ENCODE measurements around the gene MIPEP.

Gene MIPEP

GRCh38 chr13:23877286-23877685, 11.9 kb downstream of the MIPEP start:
- no peak for TF ChIP-seq POLR2AphosphoS5 (IDR thresholded peaks at IDR 0.05; ENCODE audit: low read depth, low read length)
- no peak for TF ChIP-seq TAF1 (IDR thresholded peaks at IDR 0.05; ENCODE audit: borderline replicate concordance, low read depth, low read length)
- no peak for TF ChIP-seq POLR2A (IDR thresholded peaks at IDR 0.05; ENCODE audit: low read depth, low read length)
- FAIRE-seq (no peak), DNase-seq (ENCODE audit: insufficient read length) (no peak)

GRCh38 chr13:23876265-23876664, 12.9 kb downstream of the MIPEP start:
- FAIRE-seq (no peak), DNase-seq (ENCODE audit: insufficient read length) (no peak)
- no peak for TF ChIP-seq TAF1 (IDR thresholded peaks at IDR 0.05; ENCODE audit: borderline replicate concordance, low read depth, low read length)
- TF ChIP-seq POLR2A (IDR thresholded peaks at IDR 0.05; ENCODE audit: low read depth, low read length) = no peak

- FAIRE-seq (no peak), DNase-seq (ENCODE audit: insufficient read length) (no peak)
- TF ChIP-seq TAF1 (IDR thresholded peaks at IDR 0.05; ENCODE audit: borderline replicate concordance, low read depth, low read length) (no peak), POLR2AphosphoS5 (IDR thresholded peaks at IDR 0.05; ENCODE audit: low read depth, low read length) (no peak), POLR2A (IDR thresholded peaks at IDR 0.05; ENCODE audit: low read depth, low read length) (no peak)
These were observed 17.5 kb downstream of the MIPEP start for GRCh38 chr13:23871616-23872220.

GRCh38 chr13:23870356-23871140, 18.7 kb downstream of the MIPEP start:
- TF ChIP-seq POLR2AphosphoS5 (IDR thresholded peaks at IDR 0.05; ENCODE audit: low read depth, low read length) (no peak), POLR2A (IDR thresholded peaks at IDR 0.05; ENCODE audit: low read depth, low read length) (no peak), TAF1 (IDR thresholded peaks at IDR 0.05; ENCODE audit: borderline replicate concordance, low read depth, low read length) (no peak)
- DNase-seq (ENCODE audit: insufficient read length) = no peak
- no peak for FAIRE-seq

GRCh38 chr13:23868521-23868920, 20.7 kb downstream of the MIPEP start:
- FAIRE-seq (no peak), DNase-seq (ENCODE audit: insufficient read length) (no peak)
- no peak for TF ChIP-seq POLR2AphosphoS5 (IDR thresholded peaks at IDR 0.05; ENCODE audit: low read depth, low read length)
- TF ChIP-seq POLR2A (IDR thresholded peaks at IDR 0.05; ENCODE audit: low read depth, low read length) = no peak
- no peak for TF ChIP-seq TAF1 (IDR thresholded peaks at IDR 0.05; ENCODE audit: borderline replicate concordance, low read depth, low read length)

- no peak for TF ChIP-seq TAF1 (IDR thresholded peaks at IDR 0.05; ENCODE audit: borderline replicate concordance, low read depth, low read length)
- no peak for TF ChIP-seq POLR2A (IDR thresholded peaks at IDR 0.05; ENCODE audit: low read depth, low read length)
- no peak for TF ChIP-seq POLR2AphosphoS5 (IDR thresholded peaks at IDR 0.05; ENCODE audit: low read depth, low read length)
- no peak for FAIRE-seq
- DNase-seq (ENCODE audit: insufficient read length) = no peak
These were observed 22.1 kb downstream of the MIPEP start for GRCh38 chr13:23867027-23867491.

GRCh38 chr13:23866420-23867026, 22.7 kb downstream of the MIPEP start:
- FAIRE-seq (no peak), DNase-seq (ENCODE audit: insufficient read length) (no peak)
- no peak for TF ChIP-seq TAF1 (IDR thresholded peaks at IDR 0.05; ENCODE audit: borderline replicate concordance, low read depth, low read length)
- no peak for TF ChIP-seq POLR2AphosphoS5 (IDR thresholded peaks at IDR 0.05; ENCODE audit: low read depth, low read length)
- no peak for TF ChIP-seq POLR2A (IDR thresholded peaks at IDR 0.05; ENCODE audit: low read depth, low read length)

- TF ChIP-seq POLR2AphosphoS5 (IDR thresholded peaks at IDR 0.05; ENCODE audit: low read depth, low read length) = no peak
- no peak for TF ChIP-seq TAF1 (IDR thresholded peaks at IDR 0.05; ENCODE audit: borderline replicate concordance, low read depth, low read length)
- TF ChIP-seq POLR2A (IDR thresholded peaks at IDR 0.05; ENCODE audit: low read depth, low read length) = no peak
- DNase-seq (ENCODE audit: insufficient read length) = no peak
- FAIRE-seq = no peak
These were observed 23.3 kb downstream of the MIPEP start for GRCh38 chr13:23865906-23866305.

GRCh38 chr13:23865026-23865425, 24.2 kb downstream of the MIPEP start:
- FAIRE-seq = no peak

GRCh38 chr13:23861310-23861709, 27.9 kb downstream of the MIPEP start:
- FAIRE-seq (no peak), DNase-seq (ENCODE audit: insufficient read length) (no peak)
- TF ChIP-seq TAF1 (IDR thresholded peaks at IDR 0.05; ENCODE audit: borderline replicate concordance, low read depth, low read length) (no peak), POLR2A (IDR thresholded peaks at IDR 0.05; ENCODE audit: low read depth, low read length) (no peak)

More at GRCh38 chr13:23865026-23865425, 24.2 kb downstream of the MIPEP start:
- TF ChIP-seq POLR2AphosphoS5 (IDR thresholded peaks at IDR 0.05; ENCODE audit: low read depth, low read length) (no peak), TAF1 (IDR thresholded peaks at IDR 0.05; ENCODE audit: borderline replicate concordance, low read depth, low read length) (no peak), POLR2A (IDR thresholded peaks at IDR 0.05; ENCODE audit: low read depth, low read length) (no peak)
- DNase-seq (ENCODE audit: insufficient read length) = no peak

GRCh38 chr13:23859904-23860303, 29.3 kb downstream of the MIPEP start:
- no peak for TF ChIP-seq POLR2AphosphoS5 (IDR thresholded peaks at IDR 0.05; ENCODE audit: low read depth, low read length)
- no peak for TF ChIP-seq POLR2A (IDR thresholded peaks at IDR 0.05; ENCODE audit: low read depth, low read length)
- TF ChIP-seq TAF1 (IDR thresholded peaks at IDR 0.05; ENCODE audit: borderline replicate concordance, low read depth, low read length) = no peak
- FAIRE-seq (no peak), DNase-seq (ENCODE audit: insufficient read length) (no peak)

GRCh38 chr13:23859455-23859854, 29.7 kb downstream of the MIPEP start:
- FAIRE-seq = no peak
- TF ChIP-seq POLR2A (IDR thresholded peaks at IDR 0.05; ENCODE audit: low read depth, low read length) (no peak), POLR2AphosphoS5 (IDR thresholded peaks at IDR 0.05; ENCODE audit: low read depth, low read length) (no peak), TAF1 (IDR thresholded peaks at IDR 0.05; ENCODE audit: borderline replicate concordance, low read depth, low read length) (no peak)
- DNase-seq (ENCODE audit: insufficient read length) = no peak

Measured in GM12892 (cell line).